ENCODE data around the gene EMX1.

DNA sequence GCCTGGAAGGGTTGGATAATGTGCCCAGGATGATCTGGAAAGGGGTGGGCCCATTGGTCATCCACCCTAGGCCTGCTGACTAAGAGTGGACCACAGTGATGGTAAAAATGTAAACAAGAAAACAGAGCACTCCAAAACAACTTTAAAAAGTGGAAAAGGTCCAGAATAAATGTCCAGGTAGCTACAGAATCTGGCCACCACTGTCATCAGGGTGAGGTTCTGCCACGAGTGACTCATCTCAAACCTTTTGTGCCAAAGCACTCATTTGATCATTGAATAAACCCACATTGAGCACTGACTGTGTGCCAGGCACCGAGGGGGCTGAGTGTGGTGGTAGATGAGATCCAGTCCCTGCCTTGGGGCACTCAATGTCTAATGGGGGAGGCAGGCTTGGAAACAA is 64.9 kb downstream of the EMX1 start:
- TF ChIP-seq CTCF (IDR thresholded peaks at IDR 0.05) (no peak), POLR2A (IDR thresholded peaks at IDR 0.05) (no peak), POLR2AphosphoS5 (IDR thresholded peaks at IDR 0.05) (no peak)

Data from breast epithelium (tissue), 3 donors.